HL-60/S4 treated with retinoic acid at 250 ng/mL for 4 days and 3 days (cell line): ENCODE data around the gene PDE9A.

ENCODE experiments used
- in situ Hi-C: fragments of 300-500 bp; cut with MboI; formaldehyde crosslinking; loops from 2 replicates; pipeline ENCODE4 v1.7.0; 2022; ENCODE audit warnings: low sequenced_read_pairs

PDE9A gene

DNA sequence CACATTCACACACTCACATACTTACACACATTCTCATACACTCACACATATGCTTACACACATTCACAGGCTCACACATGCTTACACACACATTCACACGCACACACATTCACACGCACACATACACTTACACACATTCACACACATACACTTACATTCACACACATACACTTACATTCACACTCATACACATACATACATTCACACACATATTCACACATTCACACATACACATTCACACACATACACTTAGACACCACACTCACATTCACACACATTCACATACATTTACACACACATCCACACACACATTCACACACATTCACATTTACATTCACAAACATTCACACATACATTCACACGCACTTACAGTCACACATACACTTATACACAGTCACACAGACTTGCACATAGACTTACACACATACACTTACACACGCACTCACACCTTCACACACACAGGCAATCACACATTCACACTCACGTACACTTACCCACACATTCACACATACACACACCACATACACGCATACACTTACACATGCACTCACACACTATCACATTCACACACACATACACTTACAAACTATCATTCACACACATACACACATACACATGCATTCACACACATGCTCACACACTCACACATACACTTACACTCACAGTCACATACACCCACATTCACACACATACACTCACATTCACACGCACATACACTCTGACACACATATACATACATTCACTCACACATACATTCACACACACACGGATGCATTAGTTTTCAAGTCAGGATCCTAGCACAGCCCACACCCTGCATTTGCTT, 16.8 kb downstream of the PDE9A start:
- in situ Hi-C loops = no loop called here

DNA sequence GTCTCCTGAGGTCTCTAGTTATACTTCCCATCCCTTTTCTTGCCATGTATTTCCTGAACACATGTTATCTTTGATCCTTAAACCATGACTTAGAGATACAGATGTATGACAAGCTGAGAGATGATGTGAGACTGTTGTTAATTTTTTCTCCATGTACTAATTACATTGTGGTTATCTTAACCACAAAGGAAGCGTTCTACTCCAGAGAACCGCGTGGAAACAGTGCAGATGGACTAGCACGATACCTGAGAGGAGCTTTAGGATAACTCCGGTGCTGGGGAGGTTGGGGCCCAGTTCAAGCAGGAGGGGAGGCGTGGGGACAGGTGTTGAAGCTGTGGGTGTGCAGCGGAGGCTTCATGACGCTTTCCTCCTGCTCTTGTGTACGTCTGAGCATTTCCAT, 17.5 kb downstream of the PDE9A start:
- in situ Hi-C loops = no loop called here

DNA sequence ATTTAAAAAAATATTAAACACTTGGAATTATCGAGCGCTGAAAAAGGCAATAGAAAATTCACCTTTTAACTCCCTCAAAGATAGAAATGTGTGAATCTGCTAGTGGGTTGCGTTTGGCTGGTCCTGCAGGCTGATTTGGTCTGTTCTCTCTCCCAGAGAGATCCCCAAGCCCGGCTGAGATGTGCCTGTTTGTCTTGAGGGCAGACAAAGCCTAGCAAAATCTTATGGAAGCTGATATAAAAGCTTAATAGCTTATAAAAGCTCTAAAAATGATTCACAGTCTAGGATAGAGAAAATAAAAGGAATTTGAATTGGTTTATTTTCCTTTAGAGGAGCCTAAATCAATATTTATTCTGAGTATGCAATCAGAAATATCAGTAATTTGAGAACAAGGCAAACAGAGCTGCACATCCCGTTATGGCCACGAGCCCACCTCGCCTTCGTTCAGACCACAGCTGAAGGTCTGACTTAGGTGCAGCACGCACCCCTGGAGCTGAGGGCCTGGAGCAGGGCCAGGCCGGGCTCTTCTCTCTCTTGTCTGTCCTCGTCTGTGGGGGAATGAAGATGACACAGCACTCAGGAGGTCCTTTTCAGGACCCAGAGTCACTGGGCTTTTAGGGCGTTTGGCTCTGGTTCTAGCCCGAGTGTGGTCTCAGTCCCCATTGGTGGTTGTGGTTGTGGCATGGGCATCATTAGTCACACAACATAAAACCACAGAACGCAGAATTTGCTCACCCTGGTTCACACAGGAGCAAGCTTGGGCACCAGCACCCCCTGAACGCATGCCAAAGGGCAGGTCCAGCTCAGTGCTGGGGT, 18.6 kb downstream of the PDE9A start:
- in situ Hi-C loops = no loop called here

DNA sequence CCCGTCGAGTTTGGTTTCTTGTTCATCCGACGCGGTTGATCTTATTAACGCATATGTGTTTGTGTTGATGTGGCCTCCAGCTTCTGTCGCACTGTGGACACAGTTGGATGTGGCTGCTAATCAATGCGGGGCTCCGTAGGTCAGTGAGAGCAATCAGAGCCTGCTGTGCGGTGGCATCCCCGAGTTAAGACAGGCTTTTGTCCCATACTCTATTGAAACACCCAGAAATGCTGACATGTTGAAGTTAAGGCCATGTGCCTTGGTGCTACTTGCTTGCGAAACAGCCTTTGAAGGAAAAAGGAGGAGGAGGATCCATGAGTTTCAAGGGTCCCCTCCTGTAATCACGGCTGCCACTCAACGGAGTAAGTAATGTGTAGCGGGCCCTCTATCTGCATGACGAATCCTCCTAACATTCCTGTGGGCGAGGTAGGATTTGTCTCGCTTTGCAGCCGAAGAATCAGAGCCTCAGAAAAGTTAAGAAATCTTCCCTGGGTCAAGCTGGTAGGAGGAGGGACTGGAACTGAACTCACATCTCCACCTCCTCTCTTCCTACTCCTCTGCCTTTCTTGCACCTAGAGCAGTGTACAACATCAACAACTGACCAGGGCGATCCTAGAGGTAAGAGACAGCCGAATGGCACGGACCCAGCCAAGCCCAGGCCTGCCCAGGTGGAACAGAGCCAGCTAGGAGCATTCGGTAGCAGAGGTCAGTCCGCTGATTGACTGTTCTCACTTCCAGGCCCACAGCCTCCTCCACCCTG, 19.5 kb downstream of the PDE9A start:
- in situ Hi-C loops = no loop called here

DNA sequence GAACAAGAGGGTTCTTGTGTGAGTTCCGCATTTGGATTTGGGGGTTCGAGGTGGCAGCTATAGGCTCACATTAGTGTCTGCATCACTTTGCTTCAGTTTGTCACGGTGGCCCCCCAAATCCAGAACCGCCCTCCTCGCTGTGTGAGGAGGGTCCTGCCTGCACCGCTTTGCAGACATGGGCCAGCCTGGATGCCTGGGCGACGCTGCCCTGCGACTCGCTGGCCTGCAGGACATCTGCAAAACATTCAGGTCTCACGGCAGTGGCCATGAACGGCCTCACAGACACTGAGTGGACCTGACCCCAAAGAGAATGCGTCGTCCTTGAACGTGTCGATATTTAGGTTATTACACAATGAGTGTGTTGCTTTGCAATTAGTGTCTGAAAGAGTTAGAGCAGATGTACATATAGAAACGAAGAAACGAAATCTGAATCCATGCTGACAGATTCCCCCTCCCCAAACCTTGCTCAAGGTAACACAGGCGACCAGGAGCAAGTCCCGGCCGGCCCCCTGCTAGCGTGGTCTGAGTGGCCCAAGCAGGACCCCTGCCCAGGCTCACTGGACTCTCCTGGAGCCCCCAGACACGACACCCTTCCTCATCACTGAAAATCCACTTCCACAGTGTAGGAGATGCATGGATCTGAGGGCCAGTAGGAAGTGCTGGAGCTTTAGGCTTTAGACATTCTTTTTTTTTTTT, 20.4 kb downstream of the PDE9A start:
- in situ Hi-C loops = no loop called here

DNA sequence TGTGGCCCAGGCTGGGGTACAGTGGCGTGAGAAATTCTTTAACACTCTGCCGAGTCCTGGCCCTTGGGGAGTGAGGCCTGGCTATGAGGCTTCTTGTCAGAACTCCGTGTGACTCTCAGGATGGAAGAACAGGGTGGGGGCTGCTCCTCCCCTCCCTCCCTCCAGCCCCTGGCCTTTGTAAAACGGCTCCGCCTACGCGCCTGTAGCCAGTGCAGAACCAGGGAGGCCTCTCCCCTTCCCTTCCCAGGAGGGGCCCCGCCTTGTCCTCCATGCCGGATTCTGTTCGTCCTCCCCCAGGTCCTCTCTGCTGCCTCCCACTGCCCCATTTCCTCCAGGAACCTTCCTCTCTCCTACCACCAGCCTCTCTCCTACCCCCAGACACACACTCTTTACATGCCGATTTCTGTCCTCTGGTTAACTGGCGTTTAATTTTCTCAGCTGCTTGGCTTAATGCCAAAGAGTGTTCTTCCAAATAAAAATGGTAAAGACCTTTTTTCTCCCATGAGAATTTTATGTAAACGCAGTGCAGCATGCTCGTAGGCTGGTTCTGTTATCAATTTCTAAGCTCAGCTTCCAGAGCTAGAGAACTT, 21.0 kb downstream of the PDE9A start:
- in situ Hi-C loops = no loop called here

DNA sequence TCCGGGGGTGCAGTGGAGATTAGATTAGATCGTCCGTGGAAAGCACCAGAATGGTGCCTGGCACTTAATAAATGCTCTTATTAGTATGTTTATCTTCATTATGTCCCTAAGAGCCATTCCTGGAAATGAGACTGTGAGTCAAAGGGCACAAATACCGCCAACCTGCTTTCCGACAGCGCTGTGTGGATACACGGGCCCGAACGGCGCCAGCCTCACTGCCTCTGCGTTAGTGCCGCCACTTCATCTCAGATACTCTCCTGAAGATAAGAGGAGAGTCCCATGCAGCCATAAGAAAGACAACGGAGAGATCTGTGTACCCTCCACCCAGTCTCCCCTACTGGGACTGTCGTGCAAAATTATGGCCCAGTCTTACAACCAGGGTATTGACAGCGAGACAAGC, 22.0 kb downstream of the PDE9A start:
- in situ Hi-C loops = no loop called here

DNA sequence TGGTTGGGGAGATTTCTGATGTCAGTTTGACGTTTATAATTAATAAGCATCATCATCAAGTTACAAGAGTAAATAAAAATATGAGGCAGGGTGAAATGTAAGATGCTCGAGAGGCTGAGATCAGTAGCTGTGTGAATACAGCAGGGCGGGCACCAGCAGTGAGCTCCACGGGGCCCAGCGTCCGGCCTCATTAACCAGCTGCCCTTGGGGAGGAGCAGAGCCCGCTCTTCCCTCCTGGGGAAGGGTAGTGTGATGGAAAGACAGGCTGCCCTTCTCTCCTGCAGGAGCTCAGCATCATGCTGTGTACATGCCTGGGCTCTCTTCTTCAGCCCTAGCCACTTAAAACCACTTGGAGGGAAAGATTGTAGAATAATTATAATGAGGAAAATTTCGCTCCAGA, 23.4 kb downstream of the PDE9A start:
- in situ Hi-C loops = no loop called here

DNA sequence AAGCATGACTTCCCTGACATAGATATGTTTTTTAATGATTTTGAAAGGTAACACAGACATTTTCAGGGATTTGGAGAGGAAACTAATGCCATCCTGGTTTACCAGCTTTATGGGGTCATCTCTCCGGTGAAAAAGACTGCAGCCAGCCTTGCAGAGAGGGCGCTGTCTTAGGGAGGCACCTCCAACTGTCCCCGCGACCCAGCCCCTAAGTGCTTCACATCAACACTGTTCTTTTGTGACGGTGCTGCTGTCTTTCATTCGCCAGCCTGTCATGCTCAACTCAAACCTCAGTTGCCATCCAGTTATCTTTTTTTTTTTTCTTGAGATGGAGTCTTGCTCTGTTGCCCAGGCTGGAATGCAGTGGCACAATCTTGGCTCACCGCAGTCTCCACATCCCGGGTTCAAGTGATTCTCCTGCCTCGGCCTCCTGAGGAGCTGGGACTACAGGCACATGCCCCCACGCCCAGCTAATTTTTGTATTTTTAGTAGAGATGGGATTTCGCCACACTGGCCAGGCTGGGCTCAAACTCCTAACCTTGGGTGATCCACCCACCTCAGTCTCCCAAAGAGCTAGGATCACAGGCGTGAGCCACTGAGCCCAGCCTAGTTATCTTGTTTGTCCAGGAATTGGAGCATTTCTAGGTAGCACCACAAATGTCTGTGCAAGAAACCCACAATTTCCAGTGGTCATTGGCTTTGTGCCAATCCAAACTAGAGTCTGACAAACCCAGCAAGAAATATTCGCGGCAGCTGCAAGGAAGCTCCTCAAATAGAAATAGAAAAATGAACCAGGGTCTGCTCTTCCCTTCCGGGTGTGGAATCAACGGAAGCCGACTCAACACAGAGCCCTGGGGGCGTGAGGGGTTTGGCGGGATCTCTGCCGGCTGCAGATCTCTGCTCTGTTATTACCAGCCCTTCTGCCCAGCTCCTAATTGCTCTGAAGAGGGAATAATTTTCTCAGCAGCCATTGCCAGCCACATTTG, 24.2 kb downstream of the PDE9A start:
- in situ Hi-C loops = no loop called here

DNA sequence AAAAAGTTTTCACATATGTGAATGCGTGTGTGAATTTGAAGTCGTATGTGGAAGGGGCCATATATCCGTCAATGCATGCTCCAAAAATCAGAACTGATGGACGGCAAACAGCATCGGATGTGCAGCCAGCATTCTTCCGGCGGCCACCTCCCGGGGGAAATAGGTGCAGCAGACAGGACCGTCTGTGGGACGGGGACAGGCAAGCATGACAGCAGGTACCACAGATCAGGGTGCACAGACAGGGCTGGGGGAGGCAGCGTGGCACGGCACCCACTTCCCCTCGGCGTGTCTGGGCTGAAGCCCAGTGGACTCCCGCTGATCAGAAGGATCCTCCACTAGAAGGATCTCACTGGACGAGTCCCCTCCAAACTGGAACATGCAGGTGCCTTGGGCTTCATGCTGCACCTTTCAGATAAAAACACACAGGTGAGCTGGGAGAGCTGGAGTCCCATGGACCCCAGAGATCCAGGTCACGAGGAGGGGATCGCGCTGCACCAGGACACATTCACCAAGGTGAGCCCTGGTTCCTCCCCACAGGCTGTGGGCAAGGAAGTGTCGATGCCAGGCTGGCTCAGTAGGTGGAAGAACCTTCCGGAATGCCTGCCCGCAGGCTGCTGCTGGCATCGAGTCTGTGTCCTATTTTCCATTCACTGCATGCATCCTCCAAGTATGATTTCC, 25.3 kb downstream of the PDE9A start:
- in situ Hi-C loops = no loop called here

DNA sequence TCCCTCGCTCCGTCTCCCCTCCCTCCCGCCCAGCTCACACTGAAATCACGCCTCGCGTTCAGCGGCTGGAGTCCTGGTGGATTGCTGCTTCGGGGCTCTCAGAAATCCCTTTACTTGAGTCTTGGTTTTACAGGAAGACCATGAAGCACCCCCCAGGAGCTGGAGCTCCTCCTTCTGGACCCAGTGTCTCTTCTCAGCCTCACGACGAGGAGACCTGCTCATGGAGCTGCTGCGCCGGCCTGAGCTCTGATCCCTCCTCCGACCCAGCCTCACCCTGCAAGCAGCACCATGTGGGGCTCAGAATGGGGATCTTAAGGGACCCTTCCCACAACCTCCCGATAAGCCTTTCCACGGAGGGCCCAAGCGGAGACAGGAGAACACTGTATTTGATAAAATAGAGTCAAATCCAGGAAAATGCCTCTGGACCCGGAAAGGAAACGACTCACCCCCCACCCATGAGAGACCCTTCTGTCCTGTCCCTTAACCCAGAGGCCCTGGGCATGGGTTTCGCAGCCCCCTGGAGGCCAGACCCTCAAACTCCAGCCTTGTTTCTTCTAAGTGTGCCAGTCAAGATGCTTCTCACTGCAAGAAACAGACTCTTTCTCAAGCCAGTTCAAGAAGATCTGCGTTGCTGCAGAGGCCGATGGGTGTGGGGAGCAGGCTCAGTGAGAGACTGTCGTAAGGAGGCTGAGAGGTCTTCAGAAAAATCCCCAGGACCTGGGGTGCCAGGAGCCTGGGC, 26.1 kb downstream of the PDE9A start:
- in situ Hi-C loops = no loop called here

DNA sequence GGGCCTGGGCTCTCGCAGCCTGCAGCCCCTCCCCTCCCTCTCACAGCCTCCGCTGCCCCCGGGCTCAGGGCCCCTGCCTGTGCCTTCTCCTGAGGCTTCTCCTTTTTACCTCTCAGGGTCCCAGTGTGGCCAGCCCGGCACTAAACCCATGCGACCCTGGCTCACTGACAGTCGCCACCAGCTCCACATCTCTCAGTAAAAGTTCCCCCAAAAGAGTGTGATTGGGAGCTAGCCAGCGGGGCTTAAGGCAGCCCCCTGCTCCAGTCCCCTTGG, 26.6 kb downstream of the PDE9A start:
- in situ Hi-C loops = no loop called here

DNA sequence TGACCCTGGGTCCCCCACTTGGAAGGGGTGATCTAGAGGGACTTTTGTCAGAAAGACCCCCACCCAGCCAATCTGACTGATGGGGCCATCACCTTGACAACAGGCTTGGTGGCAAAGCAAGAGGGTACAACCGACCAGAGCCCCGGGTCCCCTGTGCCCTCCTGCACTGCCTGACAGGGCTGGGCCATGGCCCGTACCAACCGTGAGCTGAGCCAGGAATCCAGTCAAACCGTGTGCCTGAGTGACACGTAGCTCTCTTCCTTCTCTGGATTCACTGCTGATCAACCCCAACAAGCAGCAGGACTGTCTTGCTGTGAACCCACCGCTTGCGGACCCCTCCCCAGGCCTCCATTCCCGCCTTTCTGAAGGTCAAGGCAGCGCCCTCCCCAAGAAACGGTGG, 27.0 kb downstream of the PDE9A start:
- in situ Hi-C loops = no loop called here

DNA sequence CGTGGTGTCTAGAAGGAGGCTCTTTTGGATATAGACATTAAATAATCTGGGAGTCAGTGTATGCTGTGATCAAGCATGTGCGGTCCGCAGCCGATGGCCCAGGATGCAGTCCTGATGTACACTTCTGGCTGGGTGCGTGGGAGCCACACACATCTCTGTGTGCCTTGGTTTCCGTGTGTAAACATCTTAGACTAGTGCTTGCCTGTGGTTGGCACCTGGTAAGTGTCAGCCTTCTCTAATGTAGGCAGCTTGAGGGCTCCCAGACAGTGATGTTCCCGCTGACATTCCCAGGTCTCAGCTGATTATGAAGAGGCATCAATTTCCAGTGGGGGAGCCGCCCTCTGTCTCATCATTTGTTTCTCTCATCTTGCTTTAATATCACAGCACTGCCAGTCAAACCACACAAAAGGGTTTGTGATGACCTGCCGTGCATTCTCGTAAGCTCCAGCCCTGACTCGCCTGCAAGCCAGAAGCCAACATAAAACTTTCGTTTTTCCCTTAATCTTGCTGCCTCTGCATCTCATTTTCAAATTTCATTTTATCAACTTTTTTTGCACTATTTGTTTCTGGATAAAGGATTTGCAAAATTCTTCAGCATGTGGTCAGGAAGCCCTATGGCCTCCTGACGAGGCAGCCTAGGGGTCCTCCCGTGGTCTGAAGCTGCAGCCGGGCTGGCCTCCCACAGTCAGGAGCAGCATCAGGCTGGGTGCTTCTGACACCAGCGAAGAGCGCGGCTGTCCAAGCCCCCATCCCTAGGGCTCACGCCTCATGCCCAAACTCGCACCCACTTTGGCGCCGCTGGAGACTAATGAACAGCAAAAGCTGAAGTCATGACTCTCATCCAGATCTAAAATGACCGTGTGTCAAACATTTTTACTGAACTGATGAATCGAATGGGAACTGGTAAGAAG, 28.1 kb downstream of the PDE9A start:
- in situ Hi-C loops = no loop called here

DNA sequence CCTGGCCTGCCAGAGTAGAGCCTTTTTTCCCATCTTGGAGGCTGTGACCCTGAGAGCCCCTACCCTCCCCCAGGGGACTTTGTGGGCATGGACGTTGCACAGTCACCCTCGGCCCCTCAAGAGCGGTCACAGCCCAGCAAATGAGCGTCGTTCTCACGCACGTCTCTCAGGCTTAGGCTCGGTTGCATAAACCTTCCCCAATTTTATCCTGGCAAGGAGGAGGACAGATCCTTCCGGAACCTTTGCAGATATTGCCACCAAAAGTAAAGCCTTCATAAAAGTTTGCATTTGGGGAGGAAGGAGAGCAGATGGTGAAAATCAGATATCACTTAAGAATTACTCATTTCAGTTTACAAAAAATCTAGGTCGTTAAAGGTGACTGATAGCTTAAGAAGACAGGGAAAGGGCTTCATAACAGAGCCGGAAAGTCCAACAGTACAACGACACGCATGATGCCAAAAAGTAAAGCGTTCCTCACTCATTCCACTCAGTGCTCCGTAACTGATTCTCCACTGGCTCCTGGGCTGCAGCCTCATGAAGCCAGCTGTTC, 29.3 kb downstream of the PDE9A start:
- in situ Hi-C loops = no loop called here

DNA sequence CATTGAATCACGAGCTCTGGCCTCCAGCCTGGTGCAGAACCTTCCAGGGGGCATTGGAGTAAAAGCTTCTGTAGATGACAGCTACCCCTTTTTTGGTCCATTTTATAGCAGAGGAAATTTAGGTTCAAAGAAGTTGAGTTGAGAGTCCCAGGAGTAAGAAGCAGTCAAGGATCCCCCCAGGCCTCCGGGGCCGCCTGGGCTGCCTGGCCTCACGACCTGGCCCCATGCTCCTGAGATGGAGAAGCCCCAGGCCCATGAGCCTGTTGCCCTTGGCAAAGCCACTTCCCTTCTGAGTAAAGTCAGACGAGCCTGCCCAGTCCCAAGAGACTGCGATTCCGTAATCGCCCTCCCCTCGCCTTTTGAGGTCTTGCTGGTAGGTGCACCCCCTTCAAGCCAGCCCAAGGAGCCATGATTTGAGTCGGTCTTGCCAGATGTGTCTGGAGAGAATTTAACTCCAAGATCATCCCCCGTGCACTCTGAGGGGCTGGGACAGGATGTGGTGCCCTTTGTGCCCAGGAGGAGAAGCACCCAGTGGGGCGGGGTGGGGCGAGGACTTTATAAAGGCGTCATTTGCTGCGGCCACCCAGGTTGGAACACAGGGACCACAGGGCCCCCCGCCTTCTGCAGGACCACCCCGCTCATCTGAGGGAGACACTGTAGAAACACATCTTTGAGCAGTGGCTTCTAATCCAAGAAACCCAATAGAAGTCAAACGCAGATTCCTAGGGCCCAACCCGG, 30.1 kb downstream of the PDE9A start:
- in situ Hi-C loops = no loop called here
